Mesenchymal stem cell (in vitro differentiated cells and primary cell): ENCODE data around the gene POLRMT.

Experiments used
- DNase-seq: peaks from one replicate; pipeline ENCODE4 v3.0.0-alpha.2; 2013
- H2AFZ ChIP-seq: one replicate; pipeline ENCODE4 v1.6.1; 2013; ENCODE audit warnings: low read depth, mild to moderate bottlenecking, control low read depth, inconsistent platforms, low read length, moderate library complexity
- H2AK5ac ChIP-seq: 2 replicates; pipeline ENCODE4 v1.6.1; 2013; ENCODE audit warnings: low read length, moderate library complexity, mild to moderate bottlenecking, inconsistent platforms; ENCODE audit not compliant: severe bottlenecking
- H2BK120ac ChIP-seq: one replicate; pipeline ENCODE4 v1.6.1; 2013; ENCODE audit warnings: low read depth, mild to moderate bottlenecking, inconsistent platforms, low read length, moderate library complexity
- H2BK12ac ChIP-seq, 2 experiments: one replicate each; pipeline ENCODE4 v1.6.1; 2013; ENCODE audit warnings: inconsistent platforms in 2 of 2, low read length in 2 of 2, mild to moderate bottlenecking in 2 of 2, moderate library complexity in 2 of 2, control low read depth in 1 of 2
- H2BK15ac ChIP-seq: one replicate; pipeline ENCODE4 v1.6.1; 2013; ENCODE audit warnings: mild to moderate bottlenecking, low read depth, inconsistent platforms; ENCODE audit not compliant: poor library complexity, severe bottlenecking
- H2BK5ac ChIP-seq: 2 replicates; pipeline ENCODE4 v1.6.1; 2013; ENCODE audit warnings: low read depth, mild to moderate bottlenecking, low read length, control low read depth, inconsistent platforms; ENCODE audit not compliant: poor library complexity, severe bottlenecking
- H3K14ac ChIP-seq, 2 experiments: one replicate each; pipeline ENCODE4 v1.6.1; 2013; ENCODE audit warnings: inconsistent platforms in 2 of 2, low read length in 2 of 2, control low read depth in 1 of 2, mild to moderate bottlenecking in 1 of 2, moderate library complexity in 1 of 2
- H3K18ac ChIP-seq, 2 experiments: one replicate each; pipeline ENCODE4 v1.6.1; 2013; ENCODE audit warnings: inconsistent platforms in 2 of 2, low read length in 2 of 2, control low read depth in 1 of 2, low read depth in 1 of 2, mild to moderate bottlenecking in 1 of 2
- H3K23ac ChIP-seq, 2 experiments: one replicate each; pipeline ENCODE4 v1.6.1; 2013; ENCODE audit warnings: inconsistent platforms in 2 of 2, low read length in 2 of 2, mild to moderate bottlenecking in 2 of 2, moderate library complexity in 2 of 2, control low read depth in 1 of 2
- H3K27ac ChIP-seq: 2 replicates; pipeline ENCODE4 v1.5.1; 2013; ENCODE audit warnings: mild to moderate bottlenecking, moderate library complexity, low read length, control low read depth, inconsistent platforms; ENCODE audit not compliant: poor library complexity, severe bottlenecking
- H3K27me3 ChIP-seq, 2 experiments: 2 replicates each; pipeline versions ENCODE4 v1.6.1 to v1.7.0; 2013; ENCODE audit warnings: low read length in 2 of 2, mild to moderate bottlenecking in 2 of 2, moderate library complexity in 2 of 2, control low read depth in 1 of 2, inconsistent platforms in 1 of 2; ENCODE audit not compliant: control insufficient read depth in 1 of 2, insufficient read depth in 1 of 2
- H3K36me3 ChIP-seq, 2 experiments: 2 replicates each; pipeline versions ENCODE4 v1.6.1 to v1.7.0; 2013; ENCODE audit warnings: low read length in 2 of 2, control low read depth in 1 of 2, inconsistent platforms in 1 of 2, low read depth in 1 of 2, mild to moderate bottlenecking in 1 of 2; ENCODE audit not compliant: insufficient read depth in 2 of 2, control insufficient read depth in 1 of 2
- H3K4ac ChIP-seq, 2 experiments: one replicate each; pipeline ENCODE4 v1.6.1; 2013; ENCODE audit warnings: inconsistent platforms in 2 of 2, low read length in 2 of 2, mild to moderate bottlenecking in 2 of 2, moderate library complexity in 2 of 2, control low read depth in 1 of 2, low read depth in 1 of 2
- H3K4me1 ChIP-seq: 2 replicates; pipeline ENCODE4 v1.6.1; 2013; ENCODE audit warnings: low read depth, low read length, control low read depth; ENCODE audit not compliant: control insufficient read depth, insufficient read depth
- H3K4me2 ChIP-seq: 2 replicates; pipeline ENCODE4 v1.6.1; 2013; ENCODE audit warnings: low read length, mild to moderate bottlenecking, inconsistent platforms; ENCODE audit not compliant: poor library complexity, severe bottlenecking
- H3K4me3 ChIP-seq, 2 experiments: 2 replicates each; pipeline versions ENCODE4 v1.5.1 to v1.7.0; 2013; ENCODE audit warnings: low read length in 2 of 2, mild to moderate bottlenecking in 2 of 2, control low read depth in 1 of 2, low read depth in 1 of 2; ENCODE audit not compliant: insufficient read depth in 1 of 2
- H3K79me1 ChIP-seq: replicated peaks from 2 replicates; pipeline ENCODE4 v1.6.1; 2013; ENCODE audit warnings: mild to moderate bottlenecking, control low read depth, low read length, inconsistent platforms; ENCODE audit not compliant: poor library complexity, severe bottlenecking
- H3K9ac ChIP-seq: 2 replicates; pipeline ENCODE4 v1.7.0; 2013; ENCODE audit warnings: mild to moderate bottlenecking, low read length, moderate library complexity
- H3K9me3 ChIP-seq: 2 replicates; pipeline ENCODE4 v1.7.0; 2013; ENCODE audit warnings: mild to moderate bottlenecking, low read length; ENCODE audit not compliant: control insufficient read depth
- H4K8ac ChIP-seq: one replicate; pipeline ENCODE4 v1.6.1; 2013; ENCODE audit warnings: inconsistent platforms, mild to moderate bottlenecking, low read length, moderate library complexity
- H4K91ac ChIP-seq: one replicate; pipeline ENCODE4 v1.6.1; 2013; ENCODE audit warnings: mild to moderate bottlenecking, low read length, inconsistent platforms
- WGBS: methylation state at CpG from one replicate; pipeline ENCODE4 v1.1.7; 2013; ENCODE audit warnings: mixed read lengths; 5-methylcytosine and 5-hydroxymethylcytosine counted together

POLRMT gene

DNA sequence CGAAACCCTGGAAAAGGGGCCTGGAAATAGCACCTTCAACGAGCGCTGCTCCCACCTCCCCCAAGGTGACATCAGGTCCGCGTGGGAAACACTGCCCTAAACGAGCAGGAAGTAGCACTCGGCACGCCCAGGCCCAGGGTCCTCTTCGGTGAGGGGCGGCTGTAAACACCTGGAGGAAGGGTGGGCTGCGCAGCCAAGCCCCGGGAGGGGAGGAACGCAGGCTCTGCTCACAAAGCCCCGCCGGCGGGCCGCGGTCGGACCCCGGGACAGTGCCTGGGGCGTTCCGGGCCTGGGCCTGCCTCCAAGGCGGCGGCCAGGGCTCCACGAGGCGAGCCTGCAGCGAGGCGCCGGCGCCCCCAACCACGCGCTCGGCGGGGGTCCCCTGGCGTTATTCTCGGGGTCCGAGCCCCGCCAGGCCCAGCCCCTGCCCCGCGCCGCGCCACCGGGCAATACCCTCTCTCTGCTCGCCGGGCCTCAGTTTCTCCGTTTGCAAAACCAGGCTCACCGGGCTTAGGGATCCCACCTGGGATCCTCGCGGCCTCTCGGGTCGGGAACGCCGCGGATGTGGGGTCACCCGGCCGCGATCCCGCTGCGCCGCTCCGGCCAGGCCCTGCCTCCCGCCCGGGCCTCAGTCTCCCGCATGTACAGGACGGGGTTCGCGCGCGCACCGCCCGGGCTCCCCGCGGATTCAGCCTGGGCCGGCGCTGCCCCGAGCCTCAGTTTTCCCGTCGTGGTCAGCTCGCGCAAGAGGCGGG, 29.0 kb upstream of the POLRMT start:
- H3K9ac ChIP-seq: peak overlapping the region; percentile 90
- 1% methylated on average over 54 of the region's 81 CpGs for WGBS
- H2BK5ac ChIP-seq: peak overlapping the region; percentile 50

DNA sequence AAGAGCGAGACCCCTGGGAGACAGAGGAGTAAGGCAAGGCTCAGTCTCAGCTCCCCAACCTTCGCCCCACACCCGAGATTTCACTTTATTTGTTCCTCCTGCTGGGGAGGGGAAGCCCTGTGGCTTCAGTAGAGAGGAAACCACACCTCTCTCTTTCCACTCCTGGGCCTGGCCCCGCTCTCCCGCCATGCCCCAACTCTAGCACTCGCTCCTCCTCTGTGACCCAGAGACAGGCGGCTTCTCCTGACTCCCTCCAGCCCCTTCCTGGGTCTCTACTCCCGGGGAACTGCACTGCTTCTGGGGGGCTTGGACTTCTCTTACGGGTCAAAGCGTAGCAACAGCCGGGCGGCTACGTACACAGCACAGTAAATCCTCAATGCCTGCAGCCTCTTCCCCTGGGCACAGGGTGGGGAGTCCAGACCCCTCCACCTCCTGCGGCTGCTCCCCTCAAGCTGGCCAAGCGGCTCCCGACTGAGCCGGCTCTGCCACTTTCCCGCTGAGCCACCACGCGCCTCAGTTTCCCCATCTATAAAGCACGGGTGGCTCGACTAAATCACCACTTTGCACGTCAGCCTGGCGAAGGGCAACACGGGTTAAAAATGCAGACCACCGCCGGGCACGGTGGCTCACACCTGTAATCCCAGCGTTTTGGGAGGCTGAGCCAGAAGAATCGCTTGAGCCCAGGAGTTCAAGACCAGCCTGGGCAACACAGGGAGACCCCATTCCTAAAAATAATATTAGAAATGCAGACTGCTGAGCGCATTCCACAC, 28.3 kb upstream of the POLRMT start:
- H3K4me2 ChIP-seq: peak overlapping the region; percentile 52
- no peak overlapping the region for H3K14ac ChIP-seq
- H3K9ac ChIP-seq: peak overlapping the region; percentile 90
- H4K91ac ChIP-seq: peak overlapping the region; percentile 22
- H2BK12ac ChIP-seq: no peak overlapping the region
- peaks cover 51% of the 10 kb centered on the region for H3K4me1 ChIP-seq
- no peaks in the 10 kb centered on the region for H3K9me3 ChIP-seq
- peaks cover 0 to 49% of the 10 kb centered on the region in 2 experiments for H3K36me3 ChIP-seq
- peak; percentile 28 for DNase-seq
- H2BK15ac ChIP-seq: no peak overlapping the region
- WGBS: 56% methylated on average over 31 of the region's 31 CpGs
- no peak overlapping the region for H2BK5ac ChIP-seq
- peak overlapping the region; percentile 90 to 98 for H3K4me3 ChIP-seq
- peaks cover 1% of the 10 kb centered on the region for H3K79me1 ChIP-seq
- no peak overlapping the region for H2AFZ ChIP-seq
- peak overlapping the region in 1 of 2 experiments; percentile 31 for H3K4ac ChIP-seq
- no peaks in the 10 kb centered on the region for H3K27me3 ChIP-seq
- H3K23ac ChIP-seq: no peak overlapping the region
- no peak overlapping the region for H4K8ac ChIP-seq
- no peak overlapping the region for H2BK120ac ChIP-seq
- H2AK5ac ChIP-seq: no peak overlapping the region
- H3K18ac ChIP-seq: peak overlapping the region in 1 of 2 experiments; percentile 95
- peak overlapping the region; percentile 3 for H3K27ac ChIP-seq

More for the DNA sequence above, 29.0 kb upstream of the POLRMT start:
- no peaks in the 10 kb centered on the region for H3K27me3 ChIP-seq
- peak; percentile 45 for DNase-seq
- H2BK12ac ChIP-seq: no peak overlapping the region
- peaks cover 43% of the 10 kb centered on the region for H3K4me1 ChIP-seq
- H2BK120ac ChIP-seq: peak overlapping the region; percentile 64
- H3K9me3 ChIP-seq: no peaks in the 10 kb centered on the region
- H2AK5ac ChIP-seq: no peak overlapping the region
- H3K14ac ChIP-seq: peak overlapping the region; percentile 83 to 97
- H3K36me3 ChIP-seq: peaks cover 0 to 41% of the 10 kb centered on the region in 2 experiments
- peaks cover 1% of the 10 kb centered on the region for H3K79me1 ChIP-seq
- peak overlapping the region; percentile 84 for H2AFZ ChIP-seq
- peak overlapping the region; percentile 40 for H2BK15ac ChIP-seq
- H3K18ac ChIP-seq: peak overlapping the region; percentile 91 to 95
- H3K27ac ChIP-seq: no peak overlapping the region
- H3K4ac ChIP-seq: peak overlapping the region; percentile 76 to 90
- H3K4me2 ChIP-seq: peak overlapping the region; percentile 52
- peak overlapping the region; percentile 87 for H4K91ac ChIP-seq
- peak overlapping the region; percentile 75 to 82 for H3K23ac ChIP-seq
- peak overlapping the region; percentile 90 to 98 for H3K4me3 ChIP-seq
- peak overlapping the region; percentile 91 for H4K8ac ChIP-seq

DNA sequence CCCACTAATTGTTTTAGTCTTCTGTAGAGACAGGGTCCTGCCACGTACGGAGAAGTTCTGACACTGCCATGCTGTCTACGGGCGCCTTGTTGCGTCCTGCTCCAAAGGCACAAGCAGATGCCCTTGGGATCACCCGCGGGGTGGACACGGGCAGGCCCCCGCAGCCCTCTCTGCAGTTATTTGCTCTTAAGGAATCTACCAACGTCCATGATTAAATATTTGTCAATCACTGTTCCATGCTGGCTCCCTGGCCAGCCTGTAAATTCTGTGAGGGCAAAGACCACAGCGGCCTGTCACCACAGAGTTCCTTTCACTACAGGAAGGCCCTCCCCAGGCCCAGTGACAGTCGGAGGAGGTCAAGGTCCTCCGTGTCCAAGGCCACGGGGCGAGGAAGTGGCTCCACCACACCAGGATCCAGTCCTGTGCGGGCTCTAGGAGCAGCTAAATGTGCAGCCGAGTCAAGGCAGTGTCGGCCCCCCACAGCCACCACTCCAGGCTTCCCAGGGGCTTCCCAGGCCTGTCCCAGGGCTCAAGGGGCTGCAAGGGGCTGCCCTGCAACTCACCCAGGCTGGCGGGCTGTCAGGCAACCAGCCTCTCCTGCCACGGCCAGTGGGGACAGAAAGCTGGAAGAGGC, 27.6 kb upstream of the POLRMT start:
- H3K36me3 ChIP-seq: peaks cover 0 to 53% of the 10 kb centered on the region in 2 experiments
- no peaks in the 10 kb centered on the region for H3K27me3 ChIP-seq
- 87% methylated on average over 19 of the region's 20 CpGs for WGBS

More for the DNA sequence above, 27.6 kb upstream of the POLRMT start:
- Histone ChIP-seq H3K27ac (peak overlapping the region; percentile 3), H3K4me2 (peak overlapping the region; percentile 52), H2AK5ac (no peak overlapping the region), H3K23ac (peak overlapping the region in 1 of 2 experiments; percentile 2), H3K9ac (peak overlapping the region; percentile 90), H2BK12ac (no peak overlapping the region), H2AFZ (no peak overlapping the region), H4K8ac (no peak overlapping the region), H3K18ac (no peak overlapping the region), H3K4me1 (peaks cover 51% of the 10 kb centered on the region), H3K14ac (no peak overlapping the region), H3K79me1 (peaks cover 1% of the 10 kb centered on the region), H2BK5ac (no peak overlapping the region), H4K91ac (peak overlapping the region; percentile 22), H2BK15ac (no peak overlapping the region), H3K9me3 (no peaks in the 10 kb centered on the region), H3K4ac (peak overlapping the region in 1 of 2 experiments; percentile 31), H3K4me3 (peak overlapping the region; percentile 33 to 90), H2BK120ac (no peak overlapping the region)
- DNase-seq: no peak
